Keratinocyte (primary cell): Measurements from ENCODE around the gene COL20A1.

ENCODE experiments used
- EZH2 ChIP-seq: IDR thresholded peaks from one replicate; pipeline ENCODE4 v1.6.1; 2012; ENCODE audit warnings: inconsistent platforms, mild to moderate bottlenecking, low read length, moderate library complexity
- TF ChIP-seq, protein P1 (sequence below), 3 experiments: IDR thresholded peaks in 1 of 3; conservative IDR thresholded peaks in 1 of 3; optimal IDR thresholded peaks in 1 of 3; 2 replicates in 2 of 3; 3 replicates in 1 of 3; pipeline versions ENCODE3 to v1.5.1; 2011; ENCODE audit warnings: low read length in 3 of 3, mild to moderate bottlenecking in 3 of 3, moderate library complexity in 2 of 3, control low read depth in 1 of 3, inconsistent platforms in 1 of 3; ENCODE audit not compliant: insufficient read depth in 2 of 3; ENCODE audit errors: extremely low read depth in 1 of 3

DNA sequence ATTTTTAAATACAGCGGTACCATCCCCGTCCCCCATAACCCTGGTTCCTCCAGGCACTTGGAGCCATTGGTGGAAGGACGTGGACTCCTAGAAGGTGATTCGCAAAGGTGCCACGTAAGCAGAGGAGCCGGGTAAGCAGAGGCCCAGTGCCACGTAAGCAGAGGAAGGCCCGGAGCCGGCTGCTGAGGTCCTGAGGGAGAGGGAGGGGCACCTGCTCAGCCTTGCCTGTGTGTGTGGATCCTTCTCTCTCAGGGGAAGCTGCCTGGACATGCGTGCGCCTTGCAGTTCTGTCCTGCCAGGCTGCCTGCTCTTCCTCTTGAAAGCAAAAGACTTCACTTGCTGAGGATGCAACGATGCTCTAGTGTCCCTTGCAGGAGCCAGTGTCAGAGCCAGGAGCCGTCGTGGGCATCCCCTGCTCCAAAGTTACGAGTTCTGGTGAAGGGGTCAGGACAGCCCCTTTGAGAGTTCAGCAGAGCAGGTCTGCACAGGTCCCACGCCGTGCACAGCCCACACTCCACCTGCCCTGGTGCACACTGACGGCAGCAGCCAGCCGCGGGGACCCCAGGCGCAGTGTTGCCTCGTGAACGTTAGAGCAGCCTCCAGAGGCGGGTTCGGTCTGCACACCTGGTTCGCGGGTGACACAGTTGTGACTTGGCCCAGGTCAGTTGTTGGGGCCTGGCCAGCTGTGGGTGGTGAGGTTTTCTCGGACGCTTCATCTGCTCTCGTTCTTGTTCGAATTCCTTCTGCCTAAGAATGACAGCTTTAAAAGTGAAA, 36.9 kb upstream of the COL20A1 start:
- TF ChIP-seq, protein P1, sequence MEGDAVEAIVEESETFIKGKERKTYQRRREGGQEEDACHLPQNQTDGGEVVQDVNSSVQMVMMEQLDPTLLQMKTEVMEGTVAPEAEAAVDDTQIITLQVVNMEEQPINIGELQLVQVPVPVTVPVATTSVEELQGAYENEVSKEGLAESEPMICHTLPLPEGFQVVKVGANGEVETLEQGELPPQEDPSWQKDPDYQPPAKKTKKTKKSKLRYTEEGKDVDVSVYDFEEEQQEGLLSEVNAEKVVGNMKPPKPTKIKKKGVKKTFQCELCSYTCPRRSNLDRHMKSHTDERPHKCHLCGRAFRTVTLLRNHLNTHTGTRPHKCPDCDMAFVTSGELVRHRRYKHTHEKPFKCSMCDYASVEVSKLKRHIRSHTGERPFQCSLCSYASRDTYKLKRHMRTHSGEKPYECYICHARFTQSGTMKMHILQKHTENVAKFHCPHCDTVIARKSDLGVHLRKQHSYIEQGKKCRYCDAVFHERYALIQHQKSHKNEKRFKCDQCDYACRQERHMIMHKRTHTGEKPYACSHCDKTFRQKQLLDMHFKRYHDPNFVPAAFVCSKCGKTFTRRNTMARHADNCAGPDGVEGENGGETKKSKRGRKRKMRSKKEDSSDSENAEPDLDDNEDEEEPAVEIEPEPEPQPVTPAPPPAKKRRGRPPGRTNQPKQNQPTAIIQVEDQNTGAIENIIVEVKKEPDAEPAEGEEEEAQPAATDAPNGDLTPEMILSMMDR (optimal IDR thresholded peaks at IDR 0.05 in 1 of 3, IDR thresholded peaks at IDR 0.05 in 1 of 3, conservative IDR thresholded peaks at IDR 0.05 in 1 of 3; ENCODE audit: extremely low read depth in 1 of 3, insufficient read depth in 2 of 3, low read length in 3 of 3), result no peak
- no peak for TF ChIP-seq EZH2
